Trophoblast cell (in vitro differentiated cells and primary cell): ENCODE results near the gene GLIS1.

ENCODE experiments used
- DNase-seq, 2 donors: peaks; one replicate each; pipeline ENCODE4 v3.0.0-alpha.2; 2016
- H2AFZ ChIP-seq: 2 replicates; pipeline ENCODE4 v1.6.1; 2013; ENCODE audit warnings: low read length, moderate library complexity, mild to moderate bottlenecking; ENCODE audit not compliant: insufficient read depth, poor library complexity
- H2AK5ac ChIP-seq: 2 replicates; pipeline ENCODE4 v1.6.1; 2013; ENCODE audit warnings: mild to moderate bottlenecking, low read length
- H2BK120ac ChIP-seq: 2 replicates; pipeline ENCODE4 v1.6.1; 2013; ENCODE audit warnings: low read length, mild to moderate bottlenecking, moderate library complexity; ENCODE audit not compliant: insufficient read depth, poor library complexity
- H2BK12ac ChIP-seq: 2 replicates; pipeline ENCODE4 v1.6.1; 2013; ENCODE audit warnings: mild to moderate bottlenecking, low read length, moderate library complexity
- H2BK5ac ChIP-seq: 2 replicates; pipeline ENCODE4 v1.6.1; 2013; ENCODE audit warnings: low read length, low read depth, moderate library complexity, mild to moderate bottlenecking; ENCODE audit not compliant: poor library complexity
- H3K14ac ChIP-seq: 2 replicates; pipeline ENCODE4 v1.6.1; 2013; ENCODE audit warnings: mild to moderate bottlenecking, low read length
- H3K18ac ChIP-seq: 2 replicates; pipeline ENCODE4 v1.6.1; 2013; ENCODE audit warnings: mild to moderate bottlenecking, low read length
- H3K23ac ChIP-seq: 2 replicates; pipeline ENCODE4 v1.6.1; 2013; ENCODE audit warnings: low read length
- H3K27ac ChIP-seq: 2 replicates; pipeline ENCODE4 v1.5.1; 2013; ENCODE audit warnings: low read depth, mild to moderate bottlenecking, inconsistent platforms, low read length, moderate library complexity
- H3K27me3 ChIP-seq: 2 replicates; pipeline ENCODE4 v1.6.1; 2013; ENCODE audit warnings: inconsistent platforms, mild to moderate bottlenecking, low read length, moderate library complexity; ENCODE audit not compliant: insufficient read depth
- H3K36me3 ChIP-seq, 2 experiments: 1 replicate in 1 of 2; 2 replicates in 1 of 2; pipeline ENCODE4 v1.6.1; 2013; ENCODE audit warnings: low read length in 2 of 2, mild to moderate bottlenecking in 2 of 2, moderate library complexity in 1 of 2; ENCODE audit not compliant: insufficient read depth in 2 of 2, control insufficient read depth in 1 of 2
- H3K4ac ChIP-seq: 2 replicates; pipeline ENCODE4 v1.6.1; 2013; ENCODE audit warnings: low read depth, mild to moderate bottlenecking, low read length, moderate library complexity
- H3K4me1 ChIP-seq, 2 experiments: 1 replicate in 1 of 2; 2 replicates in 1 of 2; pipeline ENCODE4 v1.6.1; 2013; ENCODE audit warnings: low read length in 2 of 2, mild to moderate bottlenecking in 2 of 2, moderate library complexity in 1 of 2; ENCODE audit not compliant: insufficient read depth in 2 of 2, control insufficient read depth in 1 of 2
- H3K4me2 ChIP-seq: 2 replicates; pipeline ENCODE4 v1.6.1; 2013; ENCODE audit warnings: inconsistent platforms, mild to moderate bottlenecking, low read length, moderate library complexity
- H3K4me3 ChIP-seq: 2 replicates; pipeline ENCODE4 v1.5.1; 2013; ENCODE audit warnings: mild to moderate bottlenecking, low read depth, low read length, inconsistent platforms
- H3K79me1 ChIP-seq: one replicate; pipeline ENCODE4 v1.6.1; 2013; ENCODE audit warnings: low read length
- H3K79me2 ChIP-seq: 2 replicates; pipeline ENCODE4 v1.6.1; 2013; ENCODE audit warnings: low read length, mild to moderate bottlenecking; ENCODE audit not compliant: control insufficient read depth, insufficient read depth, poor library complexity
- H3K9ac ChIP-seq: 2 replicates; pipeline ENCODE4 v1.6.1; 2013; ENCODE audit warnings: mild to moderate bottlenecking, low read length
- H3K9me3 ChIP-seq: 2 replicates; pipeline ENCODE4 v1.6.1; 2013; ENCODE audit warnings: low read depth, mild to moderate bottlenecking, control low read depth, inconsistent platforms, low read length; ENCODE audit not compliant: insufficient read depth
- H4K12ac ChIP-seq: 2 replicates; pipeline ENCODE4 v1.6.1; 2013; ENCODE audit warnings: low read depth, mild to moderate bottlenecking, low read length, moderate library complexity
- H4K8ac ChIP-seq: 2 replicates; pipeline ENCODE4 v1.6.1; 2013; ENCODE audit warnings: low read depth, mild to moderate bottlenecking, low read length, moderate library complexity
- H4K91ac ChIP-seq: one replicate; pipeline ENCODE4 v1.6.1; 2013; ENCODE audit warnings: low read depth, mild to moderate bottlenecking, low read length, moderate library complexity
- WGBS: extraction: QIAGEN DNeasy Blood & Tissue Kit; methylation state at CpG from one replicate; pipeline ENCODE4 v1.1.7; 2013; ENCODE audit warnings: missing lambda C conversion rate; ENCODE audit not compliant: insufficient read length, insufficient coverage; ENCODE audit errors: extremely low coverage; 5-methylcytosine and 5-hydroxymethylcytosine counted together

The GLIS1 gene

GRCh38 chr1:53680868-53681267 lies 58.1 kb downstream of the GLIS1 start:
- Histone ChIP-seq H3K14ac (no peak overlapping the region), H3K79me1 (no peaks in the 10 kb centered on the region), H3K9me3 (no peaks in the 10 kb centered on the region), H4K12ac (no peak overlapping the region), H4K91ac (no peak overlapping the region), H3K27me3 (no peaks in the 10 kb centered on the region), H3K4me3 (no peak overlapping the region), H3K4ac (no peak overlapping the region), H2BK12ac (no peak overlapping the region), H2BK5ac (no peak overlapping the region), H3K4me2 (no peak overlapping the region), H3K36me3 (no peaks in the 10 kb centered on the region), H2AK5ac (no peak overlapping the region), H3K18ac (no peak overlapping the region), H2BK120ac (no peak overlapping the region), H4K8ac (no peak overlapping the region), H3K9ac (no peak overlapping the region), H3K4me1 (peaks cover 4% of the 10 kb centered on the region in 2 experiments), H3K23ac (no peak overlapping the region), H3K79me2 (no peaks in the 10 kb centered on the region), H2AFZ (no peak overlapping the region), H3K27ac (no peak overlapping the region)
- no CpG with 5 or more reads among the region's 8 CpGs for WGBS
- DNase-seq = no peak

- H2AK5ac ChIP-seq = no peak overlapping the region
- no peaks in the 10 kb centered on the region for H3K4me1 ChIP-seq
- no peak overlapping the region for H3K4ac ChIP-seq
- WGBS = no CpG with 5 or more reads among the region's 15 CpGs
- no peak overlapping the region for H3K4me2 ChIP-seq
- H4K91ac ChIP-seq = no peak overlapping the region
- H3K4me3 ChIP-seq = no peak overlapping the region
- H3K14ac ChIP-seq = no peak overlapping the region
- no peaks in the 10 kb centered on the region for H3K79me1 ChIP-seq
- no peak overlapping the region for H3K18ac ChIP-seq
- H4K12ac ChIP-seq = no peak overlapping the region
- H3K79me2 ChIP-seq = no peaks in the 10 kb centered on the region
- no peaks in the 10 kb centered on the region for H3K36me3 ChIP-seq
- no peak overlapping the region for H2BK12ac ChIP-seq
- no peak overlapping the region for H2AFZ ChIP-seq
- no peak overlapping the region for H2BK5ac ChIP-seq
- H3K27ac ChIP-seq = no peak overlapping the region
- no peaks in the 10 kb centered on the region for H3K9me3 ChIP-seq
- no peaks in the 10 kb centered on the region for H3K27me3 ChIP-seq
- no peak overlapping the region for H2BK120ac ChIP-seq
- H3K23ac ChIP-seq = no peak overlapping the region
- H4K8ac ChIP-seq = no peak overlapping the region
- DNase-seq = no peak
- H3K9ac ChIP-seq = no peak overlapping the region
These were observed 59.8 kb downstream of the GLIS1 start for GRCh38 chr1:53678938-53679825.

- H3K4me1 ChIP-seq = no peaks in the 10 kb centered on the region
These were observed 60.5 kb downstream of the GLIS1 start for GRCh38 chr1:53678507-53678906.

GRCh38 chr1:53678046-53678445 lies 60.9 kb downstream of the GLIS1 start:
- Histone ChIP-seq H3K23ac (no peak overlapping the region), H3K14ac (no peak overlapping the region), H4K8ac (no peak overlapping the region), H3K18ac (no peak overlapping the region), H3K27ac (no peak overlapping the region), H3K4me2 (no peak overlapping the region), H2BK5ac (no peak overlapping the region), H2AFZ (no peak overlapping the region), H3K9ac (no peak overlapping the region), H3K79me2 (no peaks in the 10 kb centered on the region), H3K9me3 (no peaks in the 10 kb centered on the region), H4K12ac (no peak overlapping the region), H2BK12ac (no peak overlapping the region), H3K4me1 (no peaks in the 10 kb centered on the region), H2AK5ac (no peak overlapping the region), H3K4ac (no peak overlapping the region), H3K36me3 (no peaks in the 10 kb centered on the region), H3K79me1 (no peaks in the 10 kb centered on the region), H4K91ac (no peak overlapping the region), H3K4me3 (no peak overlapping the region), H3K27me3 (no peaks in the 10 kb centered on the region), H2BK120ac (no peak overlapping the region)
- WGBS = no CpG with 5 or more reads among the region's 8 CpGs
- DNase-seq = no peak

More at GRCh38 chr1:53678507-53678906, 60.5 kb downstream of the GLIS1 start:
- no peaks in the 10 kb centered on the region for H3K36me3 ChIP-seq
- no peaks in the 10 kb centered on the region for H3K27me3 ChIP-seq
- no peak overlapping the region for H3K4me3 ChIP-seq
- no peak overlapping the region for H2BK120ac ChIP-seq
- H3K4me2 ChIP-seq = no peak overlapping the region
- DNase-seq = no peak
- no peaks in the 10 kb centered on the region for H3K9me3 ChIP-seq
- H3K79me2 ChIP-seq = no peaks in the 10 kb centered on the region
- H2AFZ ChIP-seq = no peak overlapping the region
- no peak overlapping the region for H3K9ac ChIP-seq
- H3K27ac ChIP-seq = no peak overlapping the region
- no CpG with 5 or more reads among the region's 4 CpGs for WGBS
- no peak overlapping the region for H3K23ac ChIP-seq
- H4K8ac ChIP-seq = no peak overlapping the region
- H3K14ac ChIP-seq = no peak overlapping the region
- H2AK5ac ChIP-seq = no peak overlapping the region
- H4K91ac ChIP-seq = no peak overlapping the region
- no peak overlapping the region for H2BK5ac ChIP-seq
- H3K18ac ChIP-seq = no peak overlapping the region
- H3K79me1 ChIP-seq = no peaks in the 10 kb centered on the region
- no peak overlapping the region for H2BK12ac ChIP-seq
- no peak overlapping the region for H3K4ac ChIP-seq
- H4K12ac ChIP-seq = no peak overlapping the region
